ENCODE data around the gene HECW1.
"Not testable (repeated sequence)": the region's sequence is repeated elsewhere in the genome, so short reads cannot be mapped to it uniquely, and the experiment has no call there.

DNA sequence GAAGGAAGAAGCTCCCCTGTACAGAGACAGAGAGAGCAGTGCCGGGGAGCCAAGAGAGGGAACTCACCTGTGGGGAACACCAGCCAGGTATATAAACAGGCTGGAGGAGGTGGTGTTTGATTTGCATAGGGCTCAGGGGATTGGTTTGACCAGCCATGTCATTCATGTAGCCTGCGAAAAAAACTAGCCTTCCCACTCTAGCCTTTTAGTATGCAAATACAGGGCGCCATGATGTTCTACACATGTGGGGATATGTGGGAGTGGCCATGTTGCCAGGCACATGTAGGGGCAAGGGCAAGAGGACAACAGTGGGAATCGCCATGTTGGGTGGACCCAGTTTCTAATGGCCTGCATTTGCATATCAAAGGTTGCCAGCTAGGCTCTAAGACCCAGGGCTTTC, 106.5 kb downstream of the HECW1 start:
- not testable (repeated sequence) for TF ChIP-seq PHF8 (IDR thresholded peaks at IDR 0.05; ENCODE audit: borderline replicate concordance, low read depth); POLR2A (IDR thresholded peaks at IDR 0.05; ENCODE audit: low read length); HDAC2 (IDR thresholded peaks at IDR 0.05); CEBPB (IDR thresholded peaks at IDR 0.05); SMC3 (IDR thresholded peaks at IDR 0.05); CBX2 (IDR thresholded peaks at IDR 0.05; ENCODE audit: borderline replicate concordance, low read depth); FOSL2 (IDR thresholded peaks at IDR 0.05); FOSL2 (CRISPR knock-in tag; IDR thresholded peaks at IDR 0.05); ESRRA (IDR thresholded peaks at IDR 0.05; ENCODE audit: borderline replicate concordance, low read length); BHLHE40 (IDR thresholded peaks at IDR 0.05; ENCODE audit: low read depth, low read length); TP53 (CRISPR knock-in tag; IDR thresholded peaks at IDR 0.05); HOXA7 (CRISPR knock-in tag; IDR thresholded peaks at IDR 0.05)
- TF ChIP-seq, protein P1, sequence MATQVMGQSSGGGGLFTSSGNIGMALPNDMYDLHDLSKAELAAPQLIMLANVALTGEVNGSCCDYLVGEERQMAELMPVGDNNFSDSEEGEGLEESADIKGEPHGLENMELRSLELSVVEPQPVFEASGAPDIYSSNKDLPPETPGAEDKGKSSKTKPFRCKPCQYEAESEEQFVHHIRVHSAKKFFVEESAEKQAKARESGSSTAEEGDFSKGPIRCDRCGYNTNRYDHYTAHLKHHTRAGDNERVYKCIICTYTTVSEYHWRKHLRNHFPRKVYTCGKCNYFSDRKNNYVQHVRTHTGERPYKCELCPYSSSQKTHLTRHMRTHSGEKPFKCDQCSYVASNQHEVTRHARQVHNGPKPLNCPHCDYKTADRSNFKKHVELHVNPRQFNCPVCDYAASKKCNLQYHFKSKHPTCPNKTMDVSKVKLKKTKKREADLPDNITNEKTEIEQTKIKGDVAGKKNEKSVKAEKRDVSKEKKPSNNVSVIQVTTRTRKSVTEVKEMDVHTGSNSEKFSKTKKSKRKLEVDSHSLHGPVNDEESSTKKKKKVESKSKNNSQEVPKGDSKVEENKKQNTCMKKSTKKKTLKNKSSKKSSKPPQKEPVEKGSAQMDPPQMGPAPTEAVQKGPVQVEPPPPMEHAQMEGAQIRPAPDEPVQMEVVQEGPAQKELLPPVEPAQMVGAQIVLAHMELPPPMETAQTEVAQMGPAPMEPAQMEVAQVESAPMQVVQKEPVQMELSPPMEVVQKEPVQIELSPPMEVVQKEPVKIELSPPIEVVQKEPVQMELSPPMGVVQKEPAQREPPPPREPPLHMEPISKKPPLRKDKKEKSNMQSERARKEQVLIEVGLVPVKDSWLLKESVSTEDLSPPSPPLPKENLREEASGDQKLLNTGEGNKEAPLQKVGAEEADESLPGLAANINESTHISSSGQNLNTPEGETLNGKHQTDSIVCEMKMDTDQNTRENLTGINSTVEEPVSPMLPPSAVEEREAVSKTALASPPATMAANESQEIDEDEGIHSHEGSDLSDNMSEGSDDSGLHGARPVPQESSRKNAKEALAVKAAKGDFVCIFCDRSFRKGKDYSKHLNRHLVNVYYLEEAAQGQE (IDR thresholded peaks at IDR 0.05): not testable (repeated sequence)
- TF ChIP-seq, protein P2, sequence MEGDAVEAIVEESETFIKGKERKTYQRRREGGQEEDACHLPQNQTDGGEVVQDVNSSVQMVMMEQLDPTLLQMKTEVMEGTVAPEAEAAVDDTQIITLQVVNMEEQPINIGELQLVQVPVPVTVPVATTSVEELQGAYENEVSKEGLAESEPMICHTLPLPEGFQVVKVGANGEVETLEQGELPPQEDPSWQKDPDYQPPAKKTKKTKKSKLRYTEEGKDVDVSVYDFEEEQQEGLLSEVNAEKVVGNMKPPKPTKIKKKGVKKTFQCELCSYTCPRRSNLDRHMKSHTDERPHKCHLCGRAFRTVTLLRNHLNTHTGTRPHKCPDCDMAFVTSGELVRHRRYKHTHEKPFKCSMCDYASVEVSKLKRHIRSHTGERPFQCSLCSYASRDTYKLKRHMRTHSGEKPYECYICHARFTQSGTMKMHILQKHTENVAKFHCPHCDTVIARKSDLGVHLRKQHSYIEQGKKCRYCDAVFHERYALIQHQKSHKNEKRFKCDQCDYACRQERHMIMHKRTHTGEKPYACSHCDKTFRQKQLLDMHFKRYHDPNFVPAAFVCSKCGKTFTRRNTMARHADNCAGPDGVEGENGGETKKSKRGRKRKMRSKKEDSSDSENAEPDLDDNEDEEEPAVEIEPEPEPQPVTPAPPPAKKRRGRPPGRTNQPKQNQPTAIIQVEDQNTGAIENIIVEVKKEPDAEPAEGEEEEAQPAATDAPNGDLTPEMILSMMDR (IDR thresholded peaks at IDR 0.05): not testable (repeated sequence)
